Kidney epithelial cell (primary cell): ENCODE results near the gene CNTD1. TPM values are rescaled to one million over a fixed set of nuclear protein-coding genes. Genes with fewer than 3 reads are reported as not detected.
"Not testable (repeated sequence)": the region's sequence is repeated elsewhere in the genome, so short reads cannot be mapped to it uniquely, and the experiment has no call there.

Source experiments
- DNase-seq: peaks from one replicate; pipeline ENCODE4 v3.0.0-alpha.2; 2010; ENCODE audit warnings: low read depth
- H3K27me3 ChIP-seq: 2 replicates; pipeline ENCODE4 v1.6.0; 2011; ENCODE audit warnings: low read length; ENCODE audit not compliant: control insufficient read depth, insufficient read depth
- H3K36me3 ChIP-seq: 2 replicates; pipeline ENCODE4 v1.5.1; 2011; ENCODE audit warnings: low read length; ENCODE audit not compliant: control insufficient read depth, insufficient read depth
- H3K4me3 ChIP-seq: 2 replicates; pipeline ENCODE4 v1.5.1; 2011; ENCODE audit warnings: low read depth, mild to moderate bottlenecking, control low read depth, low read length
- total RNA-seq: library from RNA; depleted of rRNA; stranded (reverse); fragments of >200 nt; gene quantifications from 2 replicates; pipeline ENCODE4 v1.2.3, GENCODE V29; 2015
- TF ChIP-seq, protein P1 (sequence below): IDR thresholded peaks from 2 replicates; pipeline ENCODE4 v1.5.1; 2011; ENCODE audit warnings: mild to moderate bottlenecking, moderate library complexity, low read length, control low read depth, inconsistent platforms; ENCODE audit not compliant: insufficient read depth, poor library complexity, severe bottlenecking

The CNTD1 gene
- total RNA-seq, 1 donor from 2014 or later = 0.21 TPM

DNA sequence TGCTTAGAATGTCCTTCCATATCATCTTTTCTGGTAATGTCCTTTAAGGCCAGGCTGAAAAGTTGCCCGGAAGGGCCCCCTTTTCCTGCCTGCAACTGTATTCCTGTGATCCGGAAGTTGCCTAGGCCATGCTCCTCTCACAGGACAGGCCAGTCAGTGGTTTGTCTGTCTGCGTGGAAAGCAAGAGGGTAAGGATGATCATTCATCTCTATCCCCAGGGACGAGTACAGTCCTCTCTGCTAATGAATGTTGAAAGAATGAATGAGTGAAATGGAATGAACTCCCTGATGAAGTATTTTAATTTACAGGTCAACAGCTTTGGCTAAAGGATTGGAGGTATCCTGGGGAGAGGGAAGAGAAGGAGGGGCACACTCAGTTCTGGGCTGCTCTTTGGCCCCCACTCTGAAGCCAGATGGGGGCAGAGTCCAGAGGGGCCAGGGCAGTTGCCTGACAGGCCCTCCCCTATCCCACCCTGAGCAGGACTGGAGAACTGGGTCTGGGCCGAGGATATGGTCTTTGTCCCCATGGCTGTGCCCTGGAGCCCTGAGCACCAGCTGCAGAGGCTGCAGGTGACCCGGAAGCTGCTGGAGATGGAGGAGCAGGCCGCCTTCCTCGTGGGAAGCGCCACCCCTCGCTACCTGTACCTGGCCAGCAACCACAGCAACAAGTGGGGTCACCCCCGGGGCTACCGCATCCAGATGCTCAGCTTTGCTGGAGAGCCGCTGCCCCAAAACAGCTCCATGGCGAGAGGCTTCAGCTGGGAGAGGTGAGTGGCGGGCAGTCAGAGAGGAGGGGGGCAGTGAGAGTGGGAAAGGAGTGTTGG lies 55.5 kb downstream of the CNTD1 start:
- DNase-seq = no peak
- no peak overlapping the region for H3K4me3 ChIP-seq
- H3K36me3 ChIP-seq = no peaks in the 10 kb centered on the region
- TF ChIP-seq, protein P1, sequence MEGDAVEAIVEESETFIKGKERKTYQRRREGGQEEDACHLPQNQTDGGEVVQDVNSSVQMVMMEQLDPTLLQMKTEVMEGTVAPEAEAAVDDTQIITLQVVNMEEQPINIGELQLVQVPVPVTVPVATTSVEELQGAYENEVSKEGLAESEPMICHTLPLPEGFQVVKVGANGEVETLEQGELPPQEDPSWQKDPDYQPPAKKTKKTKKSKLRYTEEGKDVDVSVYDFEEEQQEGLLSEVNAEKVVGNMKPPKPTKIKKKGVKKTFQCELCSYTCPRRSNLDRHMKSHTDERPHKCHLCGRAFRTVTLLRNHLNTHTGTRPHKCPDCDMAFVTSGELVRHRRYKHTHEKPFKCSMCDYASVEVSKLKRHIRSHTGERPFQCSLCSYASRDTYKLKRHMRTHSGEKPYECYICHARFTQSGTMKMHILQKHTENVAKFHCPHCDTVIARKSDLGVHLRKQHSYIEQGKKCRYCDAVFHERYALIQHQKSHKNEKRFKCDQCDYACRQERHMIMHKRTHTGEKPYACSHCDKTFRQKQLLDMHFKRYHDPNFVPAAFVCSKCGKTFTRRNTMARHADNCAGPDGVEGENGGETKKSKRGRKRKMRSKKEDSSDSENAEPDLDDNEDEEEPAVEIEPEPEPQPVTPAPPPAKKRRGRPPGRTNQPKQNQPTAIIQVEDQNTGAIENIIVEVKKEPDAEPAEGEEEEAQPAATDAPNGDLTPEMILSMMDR = no peak
- no peaks in the 10 kb centered on the region for H3K27me3 ChIP-seq

DNA sequence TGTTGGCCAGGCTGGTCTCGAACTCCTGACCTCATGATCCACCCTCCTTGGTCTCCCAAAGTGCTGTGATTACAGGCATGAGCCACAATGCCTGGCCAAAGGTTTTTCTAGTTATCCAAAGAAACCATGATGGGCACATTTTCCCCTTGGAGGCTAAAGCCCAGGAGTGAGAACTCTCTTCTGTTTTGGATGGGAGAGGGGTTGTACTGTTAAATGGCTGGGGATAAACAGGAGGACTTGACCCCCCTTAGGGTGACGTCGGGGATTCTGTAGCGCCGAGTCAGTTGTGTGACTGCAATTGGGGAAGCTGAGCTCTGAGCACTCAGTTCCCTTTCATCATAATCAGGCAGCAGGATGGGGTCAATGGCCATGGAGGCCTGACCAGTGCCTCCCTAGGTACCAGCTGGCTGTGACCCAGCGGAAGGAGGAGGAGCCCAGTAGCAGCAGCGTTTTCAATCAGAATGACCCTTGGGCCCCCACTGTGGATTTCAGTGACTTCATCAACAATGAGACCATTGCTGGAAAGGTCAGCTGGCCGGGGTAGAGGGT lies 56.5 kb downstream of the CNTD1 start:
- TF ChIP-seq, protein P1 = no peak
- Histone ChIP-seq H3K27me3 (no peaks in the 10 kb centered on the region), H3K4me3 (no peak overlapping the region), H3K36me3 (no peaks in the 10 kb centered on the region)
- no peak for DNase-seq

- H3K36me3 ChIP-seq, H3K4me3 ChIP-seq, H3K27me3 ChIP-seq, DNase-seq: not testable (repeated sequence)
Measured at GRCh38 chr17:42856093-42856492, 57.4 kb downstream of the CNTD1 start.

DNA sequence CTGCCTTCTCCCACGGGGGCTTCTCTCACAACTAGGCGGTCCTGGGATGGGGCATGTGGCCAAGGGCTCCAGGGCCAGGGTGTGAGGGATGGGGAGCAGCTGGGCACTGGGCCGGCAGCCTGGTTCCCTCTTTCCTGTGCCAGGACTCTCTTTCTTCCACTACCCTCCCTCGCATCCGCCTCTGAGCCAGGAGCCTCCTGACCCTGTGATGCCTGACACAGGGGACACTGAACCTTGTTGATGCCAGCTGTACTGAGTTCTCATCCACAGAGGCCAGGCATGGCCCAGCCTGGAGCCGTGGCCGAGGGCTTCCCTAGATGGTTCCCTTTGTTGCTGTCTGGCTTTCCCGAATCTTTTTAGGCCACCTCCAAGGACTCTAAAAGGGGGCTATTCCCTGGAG lies 57.9 kb downstream of the CNTD1 start:
- not testable (repeated sequence) for DNase-seq, H3K27me3 ChIP-seq, H3K4me3 ChIP-seq, H3K36me3 ChIP-seq

DNA sequence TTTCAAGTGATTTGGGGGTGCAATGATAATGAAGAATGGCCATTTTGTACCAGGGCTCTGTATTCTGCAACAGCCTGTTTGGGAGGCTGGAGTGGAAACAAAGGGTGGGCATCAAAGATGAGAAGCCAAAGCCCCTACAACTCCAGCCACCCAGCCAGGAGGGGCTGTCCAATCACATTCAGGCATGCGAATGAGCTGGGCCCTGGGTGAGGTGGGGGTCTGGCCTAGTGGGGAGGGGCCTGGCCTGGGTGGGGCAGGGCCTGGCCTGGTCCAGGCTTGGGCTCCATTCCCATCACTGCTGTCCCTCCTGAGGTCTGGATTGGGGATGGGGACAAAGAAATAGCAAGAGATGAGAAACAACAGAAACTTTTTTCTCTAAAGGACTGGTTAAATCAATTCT lies 58.7 kb downstream of the CNTD1 start:
- no peaks in the 10 kb centered on the region for H3K36me3 ChIP-seq
- TF ChIP-seq, protein P1 = no peak
- H3K4me3 ChIP-seq = no peak overlapping the region
- no peaks in the 10 kb centered on the region for H3K27me3 ChIP-seq
- no peak for DNase-seq

Other genes starting within 250 kb of the CNTD1 start
- 0.34 and 1.8 TPM in 2 replicates for gene HSD17B1, start 245.9 kb upstream of the CNTD1 start, total RNA-seq
- 26.8 and 34.3 TPM in 2 replicates for gene COASY, start 236.7 kb upstream of the CNTD1 start, total RNA-seq
- 33.9 and 35.9 TPM in 2 replicates for gene MLX, start 231.8 kb upstream of the CNTD1 start, total RNA-seq
- gene PSMC3IP, start 221.1 kb upstream of the CNTD1 start, total RNA-seq = 3.9 and 7.9 TPM in 2 replicates
- 64.9 and 68.2 TPM in 2 replicates for gene RETREG3, start 189.5 kb upstream of the CNTD1 start, total RNA-seq
- 37.6 and 56.1 TPM in 2 replicates for gene TUBG1, start 189.2 kb upstream of the CNTD1 start, total RNA-seq
- gene TUBG2, start 139.6 kb upstream of the CNTD1 start, total RNA-seq = 11.3 and 15.0 TPM in 2 replicates
- gene PLEKHH3, start 121.9 kb upstream of the CNTD1 start, total RNA-seq = 10.2 and 11.2 TPM in 2 replicates
- gene CCR10, start 117.0 kb upstream of the CNTD1 start, total RNA-seq = 3.1 and 8.9 TPM in 2 replicates
- 5.8 and 7.0 TPM in 2 replicates for gene CNTNAP1, start 116.3 kb upstream of the CNTD1 start, total RNA-seq
- 14.7 and 22.5 TPM in 2 replicates for gene EZH1, start 53.8 kb upstream of the CNTD1 start, total RNA-seq
- 1.3 and 5.3 TPM in 2 replicates for gene RAMP2, start 37.6 kb upstream of the CNTD1 start, total RNA-seq
- gene VPS25, start 25.4 kb upstream of the CNTD1 start, total RNA-seq = 131 and 144 TPM in 2 replicates
- 0.67 and 0.96 TPM in 2 replicates for gene WNK4, start 18.3 kb upstream of the CNTD1 start, total RNA-seq
- gene COA3, start 157 bp upstream of the CNTD1 start, total RNA-seq = 48.3 and 49.4 TPM in 2 replicates
- gene BECN1, start 25.4 kb downstream of the CNTD1 start, total RNA-seq = 100 and 112 TPM in 2 replicates
- gene PSME3, start 34.5 kb downstream of the CNTD1 start, total RNA-seq = 164 and 182 TPM in 2 replicates
- gene AOC2, start 45.7 kb downstream of the CNTD1 start, total RNA-seq = 2.7 and 3.7 TPM in 2 replicates
- 0.08 and 0.55 TPM in 2 replicates for gene AOC3, start 52.3 kb downstream of the CNTD1 start, total RNA-seq
- gene G6PC1, start 101.9 kb downstream of the CNTD1 start, total RNA-seq = not detected in 2 replicates
- 33.6 and 40.0 TPM in 2 replicates for gene AARSD1, start 165.6 kb downstream of the CNTD1 start, total RNA-seq
- gene PTGES3L, start 181.2 kb downstream of the CNTD1 start, total RNA-seq = 1.2 and 1.6 TPM in 2 replicates
- gene RUNDC1, start 181.7 kb downstream of the CNTD1 start, total RNA-seq = 13.2 and 20.1 TPM in 2 replicates
- gene RPL27, start 199.6 kb downstream of the CNTD1 start, total RNA-seq = 1,478 and 1,940 TPM in 2 replicates
- gene IFI35, start 207.9 kb downstream of the CNTD1 start, total RNA-seq = 9.7 and 11.5 TPM in 2 replicates
- 398 and 429 TPM in 2 replicates for gene VAT1, start 223.5 kb downstream of the CNTD1 start, total RNA-seq
- 0.63 and 0.96 TPM in 2 replicates for gene RND2, start 226.4 kb downstream of the CNTD1 start, total RNA-seq